ENCODE data around the gene BAZ2B.

BAZ2B gene

GRCh38 chr2:159505196-159505595 is 111.2 kb downstream of the BAZ2B start:
- H3K4me1 ChIP-seq (ENCODE audit: insufficient read depth, low read length, poor library complexity, severe bottlenecking), result peaks cover 15% of the 10 kb centered on the region
- no peak overlapping the region for H3K4me2 ChIP-seq (ENCODE audit: low read depth, low read length, poor library complexity, severe bottlenecking)
- no peaks in the 10 kb centered on the region for H4K20me1 ChIP-seq (ENCODE audit: insufficient read depth, low read length, poor library complexity, severe bottlenecking)
- H3K9me2 ChIP-seq (replicated peaks; ENCODE audit: low read depth, low read length), result no peaks in the 10 kb centered on the region
- H3K79me2 ChIP-seq (ENCODE audit: insufficient read depth, low read length), result peaks cover 22% of the 10 kb centered on the region
- no peak overlapping the region for H3K9ac ChIP-seq (ENCODE audit: low read depth, low read length, poor library complexity, severe bottlenecking)
- no peaks in the 10 kb centered on the region for H3K27me3 ChIP-seq (ENCODE audit: insufficient read depth, low read length, poor library complexity, severe bottlenecking)
- peaks cover 3% of the 10 kb centered on the region; the same call in 1 of the 2 replicates for H3F3A ChIP-seq (ENCODE audit: low read depth)
- no peak for TF ChIP-seq CTCF (conservative IDR thresholded peaks at IDR 0.05; ENCODE audit: low read length)
- no peak for TF ChIP-seq EZH2phosphoT487 (IDR thresholded peaks at IDR 0.05; ENCODE audit: borderline replicate concordance)
- no peak overlapping the region for H2AFZ ChIP-seq (ENCODE audit: low read length)
- 0 out of 2 replicates have a peak, but pooled peaks cover 3% of the 10 kb centered on the region for H3K36me3 ChIP-seq (ENCODE audit: insufficient read depth, low read length)
- no peak overlapping the region for H3K4me3 ChIP-seq (ENCODE audit: low read length, poor library complexity, severe bottlenecking)
- H3K9me3 ChIP-seq (ENCODE audit: insufficient read depth, low read depth, low read length), result peaks cover 4% of the 10 kb centered on the region; the same call in 1 of the 2 replicates

GRCh38 chr2:159501743-159502142 is 114.6 kb downstream of the BAZ2B start:
- H3K4me1 ChIP-seq (ENCODE audit: insufficient read depth, low read length, poor library complexity, severe bottlenecking), result peaks cover 23% of the 10 kb centered on the region
- H3K79me2 ChIP-seq (ENCODE audit: insufficient read depth, low read length), result peaks cover 16% of the 10 kb centered on the region

GRCh38 chr2:159497847-159498246 is 118.5 kb downstream of the BAZ2B start:
- Histone ChIP-seq H2AFZ (ENCODE audit: low read length) (no peak overlapping the region), H3K27me3 (ENCODE audit: insufficient read depth, low read length, poor library complexity, severe bottlenecking) (no peaks in the 10 kb centered on the region), H3K36me3 (ENCODE audit: insufficient read depth, low read length) (0 out of 2 replicates have a peak, but pooled peaks cover 3% of the 10 kb centered on the region), H3K4me3 (ENCODE audit: low read length, poor library complexity, severe bottlenecking) (peak overlapping the region; percentile 37), H3K79me2 (ENCODE audit: insufficient read depth, low read length) (no peaks in the 10 kb centered on the region), H3K9me3 (ENCODE audit: insufficient read depth, low read depth, low read length) (peaks cover 4% of the 10 kb centered on the region; the same call in 1 of the 2 replicates), H4K20me1 (ENCODE audit: insufficient read depth, low read length, poor library complexity, severe bottlenecking) (no peaks in the 10 kb centered on the region), H3K4me1 (ENCODE audit: insufficient read depth, low read length, poor library complexity, severe bottlenecking) (peaks cover 14% of the 10 kb centered on the region), H3K9me2 (replicated peaks; ENCODE audit: low read depth, low read length) (no peaks in the 10 kb centered on the region), H3K9ac (ENCODE audit: low read depth, low read length, poor library complexity, severe bottlenecking) (no peak overlapping the region), H3F3A (ENCODE audit: low read depth) (peaks cover 13% of the 10 kb centered on the region; the same call in 1 of the 2 replicates), H3K4me2 (ENCODE audit: low read depth, low read length, poor library complexity, severe bottlenecking) (peak overlapping the region; percentile 65)
- no peak for TF ChIP-seq EZH2phosphoT487 (IDR thresholded peaks at IDR 0.05; ENCODE audit: borderline replicate concordance)
- no peak for TF ChIP-seq CTCF (conservative IDR thresholded peaks at IDR 0.05; ENCODE audit: low read length)

More at GRCh38 chr2:159501743-159502142, 114.6 kb downstream of the BAZ2B start:
- H3K4me3 ChIP-seq (ENCODE audit: low read length, poor library complexity, severe bottlenecking), result no peak overlapping the region
- TF ChIP-seq CTCF (conservative IDR thresholded peaks at IDR 0.05; ENCODE audit: low read length) (no peak), EZH2phosphoT487 (IDR thresholded peaks at IDR 0.05; ENCODE audit: borderline replicate concordance) (no peak)
- no peaks in the 10 kb centered on the region for H4K20me1 ChIP-seq (ENCODE audit: insufficient read depth, low read length, poor library complexity, severe bottlenecking)
- peaks cover 4% of the 10 kb centered on the region; the same call in 1 of the 2 replicates for H3K9me3 ChIP-seq (ENCODE audit: insufficient read depth, low read depth, low read length)
- no peak overlapping the region for H2AFZ ChIP-seq (ENCODE audit: low read length)
- H3K9me2 ChIP-seq (replicated peaks; ENCODE audit: low read depth, low read length), result no peaks in the 10 kb centered on the region
- H3K4me2 ChIP-seq (ENCODE audit: low read depth, low read length, poor library complexity, severe bottlenecking), result no peak overlapping the region
- no peaks in the 10 kb centered on the region for H3K27me3 ChIP-seq (ENCODE audit: insufficient read depth, low read length, poor library complexity, severe bottlenecking)
- H3K9ac ChIP-seq (ENCODE audit: low read depth, low read length, poor library complexity, severe bottlenecking), result no peak overlapping the region
- 0 out of 2 replicates have a peak, but pooled peaks cover 3% of the 10 kb centered on the region for H3K36me3 ChIP-seq (ENCODE audit: insufficient read depth, low read length)
- peaks cover 13% of the 10 kb centered on the region; the same call in 1 of the 2 replicates for H3F3A ChIP-seq (ENCODE audit: low read depth)

Data from Loucy (cell line).